HTR-8/SVneo (cell line): Measurements from ENCODE around the gene CCDC92.
"Not testable (repeated sequence)": the region's sequence is repeated elsewhere in the genome, so short reads cannot be mapped to it uniquely, and the experiment has no call there.

Experiments
- DNase-seq: peaks from one replicate; pipeline ENCODE4 v3.0.0; 2011; ENCODE audit warnings: low spot score, mixed read lengths; ENCODE audit not compliant: insufficient read length
- FAIRE-seq: peaks from 2 replicates; lab custom pipeline; 2011; peaks lifted over from hg19 to GRCh38; lab: Jason Lieb, UNC

CCDC92 gene

GRCh38 chr12:123916729-123917128 is 55.9 kb downstream of the CCDC92 start:
- no peak for FAIRE-seq

GRCh38 chr12:123914726-123915333 is 57.8 kb downstream of the CCDC92 start:
- FAIRE-seq, result no peak
- no peak for DNase-seq

More at GRCh38 chr12:123916729-123917128, 55.9 kb downstream of the CCDC92 start:
- DNase-seq, result no peak

DNA sequence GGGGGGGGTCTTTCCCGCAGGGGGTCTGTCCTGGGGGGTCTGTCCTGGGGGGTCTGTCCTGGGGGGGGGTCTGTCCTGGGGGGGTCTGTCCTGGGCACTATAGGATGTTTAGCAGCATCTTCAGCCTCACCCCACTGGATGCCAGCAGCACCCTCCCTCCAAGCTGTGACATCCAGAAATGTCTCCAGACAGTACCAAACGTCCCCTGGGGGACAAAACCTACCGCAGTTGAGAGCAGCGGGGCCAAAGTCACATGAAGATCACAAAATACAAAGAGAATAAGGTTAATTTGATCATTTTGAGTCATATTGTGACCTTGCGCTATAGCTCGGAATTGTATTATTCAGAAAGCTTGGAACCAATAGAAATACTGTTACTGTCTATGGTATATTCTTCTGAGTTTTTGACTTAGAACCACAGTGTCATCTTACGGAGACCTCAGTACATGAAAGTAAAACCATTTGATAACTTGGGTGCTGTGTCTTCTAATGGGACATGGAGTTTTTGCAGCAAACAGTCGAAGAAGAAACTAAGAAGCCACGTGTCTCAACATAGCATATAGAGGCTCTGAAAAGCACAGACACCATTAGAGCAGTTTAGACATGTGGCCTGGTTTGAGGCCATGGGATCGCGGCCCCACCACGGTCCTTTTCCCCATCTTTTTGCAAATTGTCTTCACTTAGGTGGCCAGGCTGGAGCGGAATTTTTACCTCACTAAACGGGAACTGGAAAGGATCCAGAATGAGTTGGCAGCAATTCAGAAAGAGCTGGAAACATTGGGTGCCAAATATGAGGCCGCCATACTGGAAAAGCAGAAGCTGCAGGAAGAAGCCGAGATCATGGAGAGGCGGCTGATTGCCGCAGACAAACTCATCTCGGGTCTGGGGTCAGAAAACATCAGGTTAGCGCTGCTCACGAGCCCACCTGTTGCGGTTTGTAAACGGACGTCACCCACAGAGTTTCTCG is 59.9 kb downstream of the CCDC92 start:
- DNase-seq (no peak), FAIRE-seq (no peak)

DNA sequence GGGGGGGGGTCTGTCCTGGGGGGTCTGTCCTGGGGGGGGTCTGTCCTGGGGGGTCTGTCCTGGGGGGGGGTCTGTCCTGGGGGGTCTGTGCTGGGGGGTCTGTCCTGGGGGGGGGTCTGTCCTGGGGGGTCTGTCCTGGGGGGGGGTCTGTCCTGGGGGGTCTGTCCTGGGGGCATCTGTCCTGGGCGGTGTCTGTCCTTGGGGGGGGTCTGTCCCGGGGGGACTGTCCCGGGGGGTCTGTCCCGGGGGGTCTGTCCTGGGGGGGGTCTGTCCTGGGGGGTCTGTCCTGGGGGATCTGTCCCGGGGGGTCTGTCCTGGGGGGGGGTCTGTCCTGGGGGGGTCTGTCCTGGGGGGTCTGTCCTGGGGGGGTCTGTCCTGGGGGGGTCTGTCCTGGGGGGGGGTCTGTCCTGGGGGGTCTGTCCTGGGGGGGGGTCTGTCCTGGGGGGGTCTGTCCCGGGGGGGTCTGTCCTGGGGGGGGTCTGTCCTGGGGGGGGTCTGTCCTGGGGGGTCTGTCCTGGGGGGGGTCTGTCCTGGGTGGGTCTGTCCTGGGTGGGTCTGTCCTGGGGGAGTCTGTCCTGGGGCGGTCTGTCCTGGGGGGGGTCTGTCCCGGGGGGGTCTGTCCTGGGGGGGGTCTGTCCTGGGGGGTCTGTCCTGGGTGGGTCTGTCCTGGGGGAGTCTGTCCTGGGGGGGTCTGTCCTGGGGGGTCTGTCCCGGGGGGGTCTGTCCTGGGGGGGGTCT is 60.8 kb downstream of the CCDC92 start:
- DNase-seq, FAIRE-seq: not testable (repeated sequence)

- no peak for FAIRE-seq
- DNase-seq, result no peak
These were observed 61.9 kb downstream of the CCDC92 start for GRCh38 chr12:123910761-123911193.

GRCh38 chr12:123910057-123910456 is 62.6 kb downstream of the CCDC92 start:
- FAIRE-seq (no peak), DNase-seq (no peak)

- no peak for FAIRE-seq
These were observed 63.5 kb downstream of the CCDC92 start for GRCh38 chr12:123908884-123909725.

GRCh38 chr12:123907726-123908476 is 64.7 kb downstream of the CCDC92 start:
- FAIRE-seq (no peak), DNase-seq (no peak)

More at GRCh38 chr12:123908884-123909725, 63.5 kb downstream of the CCDC92 start:
- DNase-seq, result no peak

DNA sequence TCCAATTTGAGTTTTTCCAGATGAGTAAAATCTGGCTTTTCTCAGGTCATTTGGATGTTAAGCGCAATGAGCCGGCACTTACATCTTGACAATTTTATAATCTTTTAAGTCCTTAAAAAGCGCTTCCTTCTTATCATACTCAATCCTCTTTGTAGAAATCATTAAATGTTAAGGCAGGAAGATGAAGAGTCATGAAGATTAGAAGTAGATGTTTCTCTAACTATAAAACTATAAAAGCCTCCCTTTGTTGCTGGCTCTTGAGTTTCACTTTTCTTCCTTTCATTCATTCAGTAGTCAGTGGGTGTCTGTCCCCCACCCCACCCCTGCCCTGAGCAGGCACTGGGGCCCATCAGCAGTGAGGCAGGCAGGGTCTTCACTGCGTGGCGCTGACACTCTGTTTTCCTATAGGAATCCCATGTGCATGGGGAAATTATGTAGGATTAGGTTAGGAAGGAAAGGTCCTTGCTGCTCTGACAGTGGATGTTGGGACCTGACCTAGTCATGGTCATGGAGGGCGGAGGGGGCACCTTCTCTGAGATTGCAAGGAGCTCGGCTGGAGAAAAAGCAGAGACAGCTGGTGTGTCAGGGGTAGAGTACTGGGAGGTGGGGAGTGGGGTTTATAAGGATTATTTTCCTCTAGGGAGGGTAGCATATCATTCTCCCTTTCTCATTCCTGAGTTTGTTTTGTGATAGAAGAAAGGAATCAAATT is 65.8 kb downstream of the CCDC92 start:
- FAIRE-seq (no peak), DNase-seq (no peak)

DNA sequence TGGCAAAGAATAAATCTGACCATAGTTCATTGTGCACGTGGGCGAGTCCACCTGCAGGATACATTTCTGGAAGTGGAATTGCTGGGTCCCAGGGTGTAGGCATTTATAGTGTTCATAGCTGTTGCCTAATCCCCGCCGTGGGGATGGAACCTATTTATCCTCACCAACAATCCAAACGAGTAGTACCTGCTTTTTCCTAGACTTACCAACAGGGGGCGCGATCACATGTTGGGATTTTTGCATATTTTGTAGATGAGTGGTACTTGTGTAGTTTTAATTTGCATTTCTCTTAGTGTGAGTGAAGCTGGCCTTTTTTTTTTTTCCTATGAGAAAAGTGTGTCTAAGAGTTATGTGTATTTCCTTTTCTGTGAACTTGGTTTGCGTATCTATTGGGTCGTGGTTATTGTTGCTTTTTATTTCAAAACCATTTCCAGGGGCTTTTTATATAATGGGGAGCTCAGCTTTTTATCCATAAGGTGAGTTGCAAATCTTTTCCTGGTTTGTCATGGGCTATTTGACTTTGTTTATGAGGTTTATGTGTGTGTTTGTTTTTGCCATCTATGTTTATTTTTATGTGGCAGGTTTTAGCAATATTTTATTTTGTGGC is 67.2 kb downstream of the CCDC92 start:
- DNase-seq (peak; percentile 57), FAIRE-seq (peak; percentile 63)

GRCh38 chr12:123903301-123904065 is 69.1 kb downstream of the CCDC92 start:
- DNase-seq (no peak), FAIRE-seq (no peak)

GRCh38 chr12:123902821-123903220 is 69.8 kb downstream of the CCDC92 start:
- FAIRE-seq (no peak), DNase-seq (no peak)

DNA sequence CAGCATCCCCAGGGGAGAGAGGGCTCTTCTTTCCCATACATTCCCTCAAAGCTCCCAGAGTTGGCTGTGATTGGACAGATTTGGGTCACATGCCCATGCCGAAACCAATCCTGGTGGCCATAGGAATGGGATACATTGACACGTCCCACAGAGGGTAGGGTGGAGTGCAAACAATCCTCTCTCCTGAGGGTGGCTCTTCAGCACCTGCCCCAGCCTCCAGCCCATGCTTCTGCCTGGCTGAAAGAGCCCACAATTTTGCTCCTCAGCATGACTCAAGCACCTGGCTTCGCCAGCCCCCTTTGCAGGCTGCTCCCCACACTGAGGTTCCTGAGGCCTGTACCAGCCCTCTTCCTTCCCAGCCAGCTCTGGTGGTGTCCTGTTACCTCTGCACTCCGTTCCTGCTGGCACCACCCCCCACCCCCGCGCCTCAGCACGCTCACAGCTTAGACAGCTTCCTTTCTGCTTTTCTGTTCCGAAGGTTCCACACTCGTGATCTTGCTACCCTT is 71.7 kb downstream of the CCDC92 start:
- FAIRE-seq (no peak), DNase-seq (peak; percentile 52)

DNA sequence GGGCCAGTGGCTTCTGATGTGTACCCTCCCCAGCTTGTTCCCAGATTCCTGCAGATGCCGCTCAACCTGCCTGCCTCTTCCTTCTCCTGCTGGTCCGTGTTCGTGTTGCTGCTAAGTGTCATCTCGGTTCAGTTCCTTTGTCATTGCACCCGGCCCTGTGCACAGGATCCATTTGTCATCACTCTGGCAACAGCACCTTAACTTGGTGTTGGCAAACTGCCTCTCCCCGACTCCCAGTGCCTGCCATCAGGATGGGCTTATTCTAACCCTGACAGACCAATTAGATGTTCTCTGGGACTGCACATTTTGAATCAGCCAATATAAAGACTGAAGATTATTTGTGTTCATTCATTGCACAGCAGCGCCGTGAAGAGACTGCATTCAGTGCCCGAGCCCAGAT is 73.3 kb downstream of the CCDC92 start:
- FAIRE-seq (no peak), DNase-seq (no peak)

GRCh38 chr12:123898673-123899072 is 74.0 kb downstream of the CCDC92 start:
- FAIRE-seq (no peak), DNase-seq (no peak)

GRCh38 chr12:123897221-123897620 is 75.4 kb downstream of the CCDC92 start:
- FAIRE-seq, result no peak

DNA sequence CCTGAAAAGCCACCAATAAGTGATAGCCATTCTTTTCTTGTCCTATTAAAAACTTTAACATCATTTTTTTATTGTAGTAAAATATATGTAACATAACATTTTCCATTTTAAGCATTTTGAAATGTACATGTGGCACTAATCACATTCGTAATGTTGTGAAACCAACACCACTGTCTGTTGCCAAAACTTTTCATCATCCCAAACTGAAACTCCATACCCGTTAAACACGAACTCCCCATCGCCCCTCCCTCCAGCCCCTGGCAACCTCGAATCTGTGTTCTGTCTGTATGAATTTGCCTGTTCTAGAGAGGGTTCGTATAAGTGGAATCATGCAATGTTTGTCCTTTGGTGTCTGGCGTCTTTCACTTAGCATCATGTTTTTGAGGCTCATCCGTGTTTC is 75.9 kb downstream of the CCDC92 start:
- DNase-seq, result no peak
- FAIRE-seq, result no peak

More at GRCh38 chr12:123897221-123897620, 75.4 kb downstream of the CCDC92 start:
- no peak for DNase-seq
